Stimulated activated CD4-positive, alpha-beta T cell treated with anti-CD3 and anti-CD28 coated beads, TNF-alpha, amount 100 ng/mL, for 4 hours (primary cell): Measurements from ENCODE around the gene JAM3.

Experiments used
- DNase-seq, 3 experiments: peaks; one replicate each; pipeline ENCODE4 v3.0.0-alpha.2; 2020; ENCODE audit warnings: low read depth in 3 of 3

JAM3 gene

DNA sequence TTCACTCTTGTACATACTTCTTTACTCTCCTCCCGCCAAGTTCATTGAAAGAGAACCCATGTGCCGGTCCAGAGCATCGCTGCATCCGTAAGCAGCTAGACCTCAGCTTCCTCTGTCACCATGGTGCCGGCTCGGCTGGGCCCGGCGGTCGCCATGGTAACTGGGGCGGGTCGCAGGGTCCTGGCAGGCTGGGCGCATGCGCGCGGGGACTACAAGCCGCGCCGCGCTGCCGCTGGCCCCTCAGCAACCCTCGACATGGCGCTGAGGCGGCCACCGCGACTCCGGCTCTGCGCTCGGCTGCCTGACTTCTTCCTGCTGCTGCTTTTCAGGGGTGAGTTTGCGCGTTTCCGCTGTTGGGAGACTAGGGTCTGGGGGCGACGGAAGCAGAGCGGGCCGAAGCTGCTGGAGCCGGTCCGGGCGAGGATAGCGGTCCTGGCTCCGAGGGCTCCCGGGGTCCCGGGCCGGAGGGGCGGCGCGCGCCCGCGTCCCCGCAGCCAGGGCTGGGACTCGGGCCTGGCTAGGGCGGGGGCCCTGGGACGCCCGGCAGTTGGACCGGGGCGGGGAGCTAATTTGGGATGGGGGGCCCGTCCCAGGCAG lies at the start of gene JAM3:
Gene JAM3 (plus strand): TSS at position 244 of the 597 bp plus-strand sequence. CDS start 12 bp downstream, at position 256.
- peak; percentile 94 for DNase-seq

DNA sequence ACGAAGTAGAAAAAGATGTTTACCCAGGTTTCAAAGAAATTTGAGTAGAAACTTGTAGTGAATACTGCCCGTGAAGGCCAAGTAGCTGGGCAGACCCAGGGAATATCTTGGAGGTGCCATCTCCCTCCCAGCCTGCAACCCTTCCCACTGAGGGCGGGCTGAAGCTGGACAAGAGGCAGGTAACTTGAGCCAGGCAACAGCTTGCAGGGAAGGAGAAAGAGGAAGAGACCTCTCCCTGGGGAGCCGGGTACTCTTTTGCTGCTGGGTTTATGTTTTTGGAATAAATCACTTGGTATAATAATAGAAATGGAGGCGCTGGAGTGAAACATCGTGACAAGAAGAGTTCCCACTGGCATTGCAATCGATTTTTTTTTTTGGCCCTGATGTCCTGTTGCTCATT lies 49.4 kb upstream of the JAM3 start:
- DNase-seq = no peak

- DNase-seq = no peak
Measured at GRCh38 chr11:134020598-134020997, 48.3 kb upstream of the JAM3 start.

GRCh38 chr11:134021326-134021725 lies 47.5 kb upstream of the JAM3 start:
- no peak for DNase-seq

- DNase-seq = no peak
Measured at GRCh38 chr11:134022748-134023147, 46.1 kb upstream of the JAM3 start.

GRCh38 chr11:134024420-134025081 lies 44.3 kb upstream of the JAM3 start:
- no peak for DNase-seq

DNA sequence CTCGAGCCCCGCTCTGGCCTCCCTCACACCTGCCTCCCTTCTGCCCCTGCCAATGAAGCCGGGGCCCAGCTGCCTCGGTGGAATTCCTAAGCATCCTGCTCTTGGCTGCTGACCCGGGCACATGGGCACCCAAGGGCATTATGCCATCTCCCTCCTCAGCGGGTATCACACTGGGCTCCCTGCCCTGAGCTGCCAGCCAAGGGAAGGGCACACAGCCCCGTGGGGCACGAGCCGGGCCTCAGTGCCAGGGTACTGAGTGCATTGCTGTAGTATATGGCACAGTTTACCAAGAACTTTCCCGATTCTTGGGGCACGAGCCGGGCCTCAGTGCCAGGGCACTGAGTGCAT lies 43.8 kb upstream of the JAM3 start:
- no peak for DNase-seq

DNA sequence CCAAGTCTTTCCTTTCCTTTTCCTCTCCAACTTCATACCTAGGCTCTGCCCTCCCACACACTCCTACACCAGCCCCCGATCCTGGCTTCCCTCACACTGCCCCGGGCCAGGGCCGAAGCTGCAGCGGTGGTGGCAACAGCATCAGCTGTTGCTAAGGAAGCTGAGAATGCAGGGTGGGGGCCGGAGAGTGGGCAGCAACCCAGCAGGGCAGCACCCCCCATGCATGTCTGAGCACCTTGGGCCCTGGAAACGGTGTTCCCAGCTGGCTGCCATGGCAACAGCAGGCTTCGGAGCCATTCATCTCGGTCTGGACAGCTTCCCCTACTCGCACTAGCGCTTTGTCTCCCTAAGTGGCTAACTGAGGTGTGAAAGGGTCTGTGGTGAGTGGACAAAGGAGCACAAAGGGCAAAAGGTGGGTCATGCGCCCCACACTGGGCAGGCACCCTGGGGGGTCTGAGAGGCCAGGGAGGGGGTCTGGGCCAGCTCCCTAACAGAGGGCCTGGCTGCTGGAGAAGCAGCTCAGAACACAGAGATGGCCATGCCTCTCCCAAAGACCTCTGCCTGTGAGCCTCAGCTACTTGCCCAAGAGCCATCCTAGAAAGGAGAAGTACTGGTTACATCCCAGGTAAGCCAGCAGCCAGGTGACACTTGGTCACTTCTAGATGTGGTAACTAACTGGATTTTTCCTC lies 42.1 kb upstream of the JAM3 start:
- no peak for DNase-seq

- no peak for DNase-seq
Measured at GRCh38 chr11:134027671-134028070, 41.2 kb upstream of the JAM3 start.

DNA sequence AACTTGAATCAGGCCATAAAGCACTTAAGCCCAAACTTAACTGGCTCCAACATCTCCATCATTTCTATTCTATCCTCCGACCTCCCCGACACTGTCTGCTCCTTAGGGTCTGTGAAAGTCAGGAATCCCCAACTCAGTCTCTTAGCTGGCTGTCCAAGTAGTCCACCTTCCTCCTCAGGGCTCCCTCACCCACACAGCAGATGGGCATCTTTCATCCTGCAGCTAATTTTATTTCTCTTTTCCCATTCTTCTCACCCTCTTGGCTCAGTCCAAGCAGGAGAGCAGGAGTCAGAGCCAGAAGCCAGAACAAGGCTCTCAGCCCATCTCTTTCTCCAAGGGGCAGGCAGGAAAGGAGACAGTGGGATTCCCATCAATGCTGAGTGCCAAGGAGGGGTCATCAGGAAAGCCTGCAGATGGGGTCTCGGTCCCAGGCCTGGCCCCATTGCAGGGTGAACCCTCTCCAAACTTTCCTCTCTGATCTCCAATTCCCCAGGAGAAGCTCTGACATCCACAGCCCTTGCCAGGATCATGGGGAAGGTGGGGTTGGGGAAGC lies 40.4 kb upstream of the JAM3 start:
- no peak for DNase-seq

DNA sequence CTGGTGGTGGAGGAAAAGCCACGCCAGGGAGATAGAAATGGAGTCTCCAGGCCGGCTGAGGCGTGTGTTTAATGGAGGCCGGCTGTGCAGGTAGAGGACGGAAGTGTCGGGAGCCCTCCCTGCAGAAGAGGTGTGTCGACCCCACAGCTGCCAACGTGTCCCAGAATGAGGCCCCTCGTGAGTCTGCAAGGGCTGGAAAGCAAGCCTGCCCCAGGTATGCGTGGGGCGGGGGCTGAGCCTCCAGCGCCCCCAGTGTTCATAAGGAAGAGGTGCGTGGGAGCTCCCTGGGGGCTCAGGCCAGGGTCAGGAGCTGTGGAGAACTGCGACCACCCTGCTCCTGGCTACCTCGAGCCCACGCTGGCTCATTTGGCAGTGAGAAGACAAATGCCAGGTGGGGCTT lies 38.0 kb upstream of the JAM3 start:
- no peak for DNase-seq

DNA sequence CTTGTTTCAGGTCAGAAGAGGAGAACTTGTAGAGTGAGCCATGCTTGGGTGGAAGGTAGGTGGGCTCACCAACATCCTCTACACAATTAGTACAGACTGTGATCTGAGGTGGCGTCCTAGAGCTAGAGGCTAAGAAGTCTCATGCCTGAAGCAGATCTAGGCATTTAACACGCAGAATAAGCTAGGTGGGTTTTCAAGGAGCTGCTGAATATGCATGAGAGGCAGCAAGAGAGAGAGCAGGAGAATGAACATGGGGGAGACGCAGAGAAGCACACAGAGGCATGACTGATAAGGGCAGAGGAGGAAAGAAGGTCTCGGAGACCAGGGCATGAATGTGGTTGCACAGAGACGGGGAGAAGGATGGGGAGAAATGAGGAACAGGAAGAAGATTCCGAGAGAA lies 36.8 kb upstream of the JAM3 start:
- no peak for DNase-seq

- DNase-seq = no peak
Measured at GRCh38 chr11:134032501-134033091, 36.3 kb upstream of the JAM3 start.

- no peak for DNase-seq
Measured at GRCh38 chr11:134033276-134033675, 35.6 kb upstream of the JAM3 start.

- DNase-seq = peak in 2 of 3 experiments; percentile 22 to 33
Measured at GRCh38 chr11:134033696-134034491, 35.0 kb upstream of the JAM3 start.

GRCh38 chr11:134034496-134035381 lies 34.1 kb upstream of the JAM3 start:
- DNase-seq = no peak

GRCh38 chr11:134036492-134037045 lies 32.3 kb upstream of the JAM3 start:
- no peak for DNase-seq

- DNase-seq = peak in 2 of 3 experiments; percentile 26 to 38
Measured at GRCh38 chr11:134037046-134037908, 31.6 kb upstream of the JAM3 start.

- DNase-seq = no peak
Measured at GRCh38 chr11:134038897-134039470, 29.9 kb upstream of the JAM3 start.
